Fibroblast of mammary gland (primary cell): Measurements from ENCODE around the gene ZNF177.

Source experiments
- DNase-seq: peaks from one replicate; pipeline ENCODE4 v3.0.0-alpha.2; 2010; ENCODE audit warnings: low read depth
- H3K4me3 ChIP-seq: 2 replicates; pipeline ENCODE4 v1.5.1; 2011; ENCODE audit warnings: low read depth, mild to moderate bottlenecking, low read length, moderate library complexity; ENCODE audit not compliant: control insufficient read depth
- TF ChIP-seq, protein P1 (sequence below): conservative IDR thresholded peaks from 2 replicates; pipeline ENCODE4 v1.5.1; 2011; ENCODE audit warnings: low read depth, low read length, inconsistent platforms; ENCODE audit not compliant: control insufficient read depth, insufficient read depth

The ZNF177 gene

DNA sequence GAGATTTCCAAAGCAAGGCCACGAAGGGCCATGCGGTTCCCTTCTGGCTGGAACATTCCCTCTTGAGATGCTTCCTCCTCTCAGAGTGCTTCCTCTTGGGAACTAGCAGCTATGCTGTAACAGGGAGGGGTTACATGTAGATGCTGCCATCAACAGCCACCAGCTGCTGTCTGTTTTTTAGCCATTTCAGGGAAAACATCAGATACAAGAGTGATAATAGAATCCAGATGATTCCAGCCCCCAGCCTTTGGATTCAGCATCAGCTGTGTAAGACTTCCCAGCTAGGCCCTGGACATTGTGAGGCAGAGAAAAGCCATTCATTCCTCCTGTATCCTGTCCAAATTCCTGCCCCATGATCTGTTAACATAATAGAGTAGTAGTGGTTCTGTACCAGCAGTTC, 8.2 kb upstream of the ZNF177 start:
- no peak overlapping the region for H3K4me3 ChIP-seq
- DNase-seq = no peak
- TF ChIP-seq, protein P1, sequence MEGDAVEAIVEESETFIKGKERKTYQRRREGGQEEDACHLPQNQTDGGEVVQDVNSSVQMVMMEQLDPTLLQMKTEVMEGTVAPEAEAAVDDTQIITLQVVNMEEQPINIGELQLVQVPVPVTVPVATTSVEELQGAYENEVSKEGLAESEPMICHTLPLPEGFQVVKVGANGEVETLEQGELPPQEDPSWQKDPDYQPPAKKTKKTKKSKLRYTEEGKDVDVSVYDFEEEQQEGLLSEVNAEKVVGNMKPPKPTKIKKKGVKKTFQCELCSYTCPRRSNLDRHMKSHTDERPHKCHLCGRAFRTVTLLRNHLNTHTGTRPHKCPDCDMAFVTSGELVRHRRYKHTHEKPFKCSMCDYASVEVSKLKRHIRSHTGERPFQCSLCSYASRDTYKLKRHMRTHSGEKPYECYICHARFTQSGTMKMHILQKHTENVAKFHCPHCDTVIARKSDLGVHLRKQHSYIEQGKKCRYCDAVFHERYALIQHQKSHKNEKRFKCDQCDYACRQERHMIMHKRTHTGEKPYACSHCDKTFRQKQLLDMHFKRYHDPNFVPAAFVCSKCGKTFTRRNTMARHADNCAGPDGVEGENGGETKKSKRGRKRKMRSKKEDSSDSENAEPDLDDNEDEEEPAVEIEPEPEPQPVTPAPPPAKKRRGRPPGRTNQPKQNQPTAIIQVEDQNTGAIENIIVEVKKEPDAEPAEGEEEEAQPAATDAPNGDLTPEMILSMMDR = no peak

DNA sequence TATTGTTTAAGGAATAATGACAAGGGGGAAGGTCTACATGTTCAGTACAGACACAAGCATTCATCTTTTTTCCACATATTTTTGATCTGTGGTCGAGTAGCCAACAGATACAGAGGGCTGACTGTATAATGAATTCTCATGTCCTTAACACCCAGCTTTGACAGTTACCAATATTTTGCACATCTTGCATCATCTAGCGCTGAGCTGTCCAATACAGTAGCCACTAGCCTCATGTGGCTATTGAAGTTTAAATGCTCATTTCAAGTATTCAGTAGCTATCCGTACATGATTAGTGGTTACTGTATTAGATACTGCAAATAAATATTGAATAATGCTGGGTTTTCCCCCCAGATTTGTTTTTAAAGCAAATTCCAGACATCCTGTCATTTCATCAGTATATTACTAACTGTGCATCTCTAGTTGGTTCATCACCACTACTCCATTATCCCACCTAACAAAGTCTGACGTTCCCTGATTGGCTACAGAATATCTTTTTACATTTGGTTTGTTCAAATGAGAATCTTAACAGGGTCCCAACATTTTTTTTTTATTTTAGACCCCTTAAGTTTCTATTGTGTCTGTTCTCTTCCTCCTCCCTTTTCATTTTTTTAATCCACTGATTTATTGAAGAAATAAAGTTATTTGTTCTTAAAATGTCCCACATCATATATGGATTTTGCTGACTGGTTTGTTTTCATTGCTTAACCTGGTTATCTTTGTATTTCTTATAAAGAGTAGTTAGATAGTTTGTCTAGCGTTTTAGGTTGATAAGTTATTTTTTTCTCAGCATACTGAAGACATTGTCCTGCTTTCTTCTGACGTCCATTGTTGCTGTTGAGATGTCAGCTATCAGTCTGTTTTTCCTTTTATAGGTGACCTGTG, 8.2 kb downstream of the ZNF177 start:
- TF ChIP-seq, protein P1 = no peak
- no peak for DNase-seq
- H3K4me3 ChIP-seq = no peak overlapping the region

DNA sequence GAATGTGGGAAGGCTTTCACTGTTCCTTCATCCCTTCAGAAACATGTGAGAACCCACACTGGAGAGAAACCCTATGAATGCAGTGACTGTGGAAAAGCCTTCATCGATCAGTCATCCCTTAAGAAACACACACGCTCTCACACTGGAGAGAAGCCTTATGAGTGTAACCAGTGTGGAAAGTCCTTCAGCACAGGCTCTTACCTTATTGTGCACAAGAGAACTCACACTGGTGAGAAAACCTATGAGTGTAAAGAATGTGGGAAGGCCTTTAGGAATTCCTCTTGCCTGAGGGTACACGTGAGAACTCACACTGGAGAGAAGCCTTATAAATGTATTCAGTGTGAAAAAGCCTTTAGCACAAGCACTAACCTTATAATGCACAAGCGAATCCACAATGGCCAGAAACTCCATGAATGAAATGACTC, 18.6 kb downstream of the ZNF177 start:
- H3K4me3 ChIP-seq = no peak overlapping the region
- TF ChIP-seq, protein P1 = no peak
- DNase-seq = peak; percentile 3

DNA sequence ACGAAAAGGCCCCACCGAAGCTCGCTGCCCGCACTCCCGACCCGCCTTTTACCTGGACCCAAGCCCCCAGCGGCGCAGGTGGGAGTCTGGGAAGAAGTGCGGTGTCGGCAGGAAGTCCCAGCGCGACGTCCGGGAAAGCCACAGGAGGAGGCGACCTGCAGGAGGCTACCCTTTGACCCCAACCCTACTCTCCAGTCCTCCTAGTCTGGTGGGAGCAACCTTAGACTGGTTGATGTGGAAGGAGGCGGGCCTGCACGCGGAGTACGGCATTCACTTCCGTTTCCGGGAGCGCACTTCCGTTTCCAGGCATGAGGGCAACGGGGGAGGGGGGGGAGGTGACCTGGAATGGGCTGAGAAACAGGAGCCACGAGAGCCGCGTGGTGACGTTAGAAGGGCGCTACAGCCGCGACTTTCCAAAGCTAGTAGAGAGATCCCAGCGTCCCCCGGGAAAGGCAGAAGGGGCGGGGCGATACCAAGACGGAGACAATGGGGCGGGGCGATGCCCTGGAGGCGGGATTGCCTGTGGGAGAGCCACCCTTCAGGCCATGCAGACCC, 44.1 kb downstream of the ZNF177 start:
- TF ChIP-seq, protein P1 = no peak
- DNase-seq = peak; percentile 88
- peak overlapping the region; percentile 75 for H3K4me3 ChIP-seq

DNA sequence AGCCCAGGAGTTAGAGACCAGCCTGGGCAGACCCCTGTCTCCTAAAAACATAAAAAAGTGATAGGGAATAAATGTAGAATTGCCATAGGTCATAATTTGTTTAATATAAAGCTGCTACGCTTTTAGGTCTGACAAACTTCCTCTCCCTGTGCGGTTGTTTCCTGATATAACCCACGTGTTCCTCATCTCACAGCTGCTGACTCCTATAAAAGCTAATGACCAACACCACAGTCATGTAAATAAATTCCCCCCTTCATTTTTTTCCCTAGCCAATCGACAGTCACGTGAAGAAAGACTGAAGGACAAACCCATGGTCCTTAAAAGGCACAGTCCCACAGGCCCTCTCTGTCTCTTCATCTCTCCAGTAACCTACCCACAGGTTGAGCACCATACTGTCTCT, 45.0 kb downstream of the ZNF177 start:
- no peak for DNase-seq
- TF ChIP-seq, protein P1 = no peak
- H3K4me3 ChIP-seq = no peak overlapping the region

GRCh38 chr19:9413240-9413954, 50.6 kb downstream of the ZNF177 start:
- TF ChIP-seq, protein P1 = no peak
- no peak for DNase-seq
- H3K4me3 ChIP-seq = no peak overlapping the region
